Epithelial cell of proximal tubule (primary cell): ENCODE data around the gene FAM25A. TPM values are rescaled to one million over a fixed set of nuclear protein-coding genes. Genes with fewer than 3 reads are reported as not detected.
"Not testable (repeated sequence)": the region's sequence is repeated elsewhere in the genome, so short reads cannot be mapped to it uniquely, and the experiment has no call there.

ENCODE experiments used
- DNase-seq: peaks from one replicate; pipeline ENCODE4 v3.0.0-alpha.2; 2011; ENCODE audit warnings: low read depth
- H3K4me3 ChIP-seq: 2 replicates; pipeline ENCODE4 v1.5.1; 2011; ENCODE audit warnings: low read depth, mild to moderate bottlenecking, low read length
- CTCF ChIP-seq: conservative IDR thresholded peaks from 2 replicates; pipeline ENCODE4 v1.5.1; 2012; ENCODE audit warnings: low read depth, mild to moderate bottlenecking, low read length
- total RNA-seq: library from RNA; depleted of rRNA; stranded (reverse); fragments of >200 nt; gene quantifications from 2 replicates; pipeline ENCODE4 v1.2.3, GENCODE V29; 2015

Gene FAM25A
- total RNA-seq, 1 donor from 2014 or later, result not detected

- no peak overlapping the region for H3K4me3 ChIP-seq
- TF ChIP-seq CTCF, result no peak
- no peak for DNase-seq
Observed at GRCh38 chr10:86979296-86979818, 40.7 kb upstream of the FAM25A start.

GRCh38 chr10:86979977-86980448 lies 40.1 kb upstream of the FAM25A start:
- H3K4me3 ChIP-seq, result no peak overlapping the region
- no peak for DNase-seq
- TF ChIP-seq CTCF, result no peak

GRCh38 chr10:86981020-86981419 lies 39.1 kb upstream of the FAM25A start:
- not testable (repeated sequence) for H3K4me3 ChIP-seq, DNase-seq

- DNase-seq, result no peak
- TF ChIP-seq CTCF, result no peak
- no peak overlapping the region for H3K4me3 ChIP-seq
Observed at GRCh38 chr10:86981716-86982115, 38.4 kb upstream of the FAM25A start.

- not testable (repeated sequence) for DNase-seq, H3K4me3 ChIP-seq
Observed at GRCh38 chr10:86984498-86984897, 35.6 kb upstream of the FAM25A start.

GRCh38 chr10:86988520-86988919 lies 31.6 kb upstream of the FAM25A start:
- DNase-seq, result no peak
- no peak overlapping the region for H3K4me3 ChIP-seq
- no peak for TF ChIP-seq CTCF

GRCh38 chr10:86991362-86991761 lies 28.7 kb upstream of the FAM25A start:
- DNase-seq, H3K4me3 ChIP-seq: not testable (repeated sequence)

- DNase-seq, result no peak
- no peak overlapping the region for H3K4me3 ChIP-seq
- TF ChIP-seq CTCF, result no peak
Observed at GRCh38 chr10:86992456-86992855, 27.6 kb upstream of the FAM25A start.

- DNase-seq, result no peak
- H3K4me3 ChIP-seq, result no peak overlapping the region
- no peak for TF ChIP-seq CTCF
Observed at GRCh38 chr10:86992929-86993328, 27.2 kb upstream of the FAM25A start.

- not testable (repeated sequence) for H3K4me3 ChIP-seq, DNase-seq
Observed at GRCh38 chr10:86999802-87000403, 20.2 kb upstream of the FAM25A start.
